ENCODE measurements around the gene TMEM170B.
A peak's percentile ranks its signal among the peaks of the same experiment; 100 is the strongest.

TMEM170B gene

DNA sequence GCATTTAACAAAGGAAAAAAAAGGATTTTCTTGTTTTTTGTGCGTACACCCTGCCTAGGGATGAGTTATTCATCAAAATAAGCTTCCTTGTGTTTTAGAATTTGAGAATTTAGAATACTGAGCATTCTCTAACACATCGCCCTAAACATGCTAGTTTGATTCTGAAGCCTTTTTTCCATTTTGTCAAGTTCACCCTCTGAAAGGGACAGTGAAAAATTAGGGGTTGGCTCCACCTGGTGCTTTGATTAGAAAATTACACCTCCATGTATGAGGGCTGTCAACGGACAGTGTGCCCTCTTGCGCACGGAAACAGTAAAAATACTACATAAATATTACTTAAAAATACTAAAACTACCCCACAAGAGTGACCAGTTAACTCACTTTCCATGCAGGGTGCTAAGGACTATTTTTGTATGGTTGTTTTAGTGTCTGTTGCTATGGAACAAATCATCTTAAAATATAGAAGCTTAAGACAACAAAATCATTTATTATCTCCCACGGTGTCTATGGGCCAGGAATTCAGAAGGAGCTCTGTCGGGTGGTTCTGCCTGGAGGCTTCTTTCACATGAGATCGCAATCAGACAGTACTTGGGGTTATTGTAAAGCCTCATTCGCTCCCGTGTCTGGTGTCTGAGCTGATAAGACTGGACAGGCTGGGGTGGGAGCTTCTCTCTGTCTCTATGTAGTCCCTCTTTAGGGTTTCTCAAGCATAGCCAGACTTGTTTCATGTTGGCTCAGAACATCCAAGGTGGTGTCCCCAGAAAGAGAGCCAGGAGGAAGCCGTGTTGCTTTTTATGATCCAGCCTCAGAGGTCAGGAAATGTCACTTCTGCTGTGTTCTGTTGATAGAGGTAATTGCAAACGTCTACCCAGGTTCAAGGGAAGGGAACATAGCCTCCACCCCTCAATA, 41.1 kb upstream of the TMEM170B start:
- TF ChIP-seq ZNF565 (CRISPR knock-in tag; conservative IDR thresholded peaks at IDR 0.05; ENCODE audit: low read depth), result no peak
- 0 out of 2 replicates have a peak, but pooled peaks have one; percentile 27 for TF ChIP-seq PPARA (CRISPR knock-in tag; IDR thresholded peaks at IDR 0.05; ENCODE audit: borderline replicate concordance)
- no peak for TF ChIP-seq ZNF70 (CRISPR knock-in tag; IDR thresholded peaks at IDR 0.05)
- TF ChIP-seq GLIS3 (CRISPR knock-in tag; IDR thresholded peaks at IDR 0.05), result no peak
- ATAC-seq, result peak; percentile 96

DNA sequence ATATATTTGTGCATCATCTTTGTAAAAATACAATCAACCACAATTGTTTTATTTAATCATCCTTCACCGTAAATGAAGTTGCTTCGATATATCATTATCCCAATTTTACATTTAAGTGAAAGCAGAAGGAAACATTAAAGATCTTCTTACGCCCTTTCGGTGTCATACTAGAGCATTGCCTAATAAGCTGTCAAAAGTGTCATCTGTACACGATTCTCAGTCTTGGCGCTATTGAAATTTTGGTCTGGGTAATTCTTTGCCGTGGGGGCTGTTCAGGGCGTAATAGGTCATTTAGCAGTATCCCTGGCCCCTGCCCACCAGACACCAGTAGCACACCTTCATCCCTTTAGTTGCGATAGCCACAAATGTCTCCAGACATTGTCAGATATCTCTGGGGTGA, 40.4 kb upstream of the TMEM170B start:
- no peak for ATAC-seq
- no peak for TF ChIP-seq ISL1 (CRISPR knock-in tag; IDR thresholded peaks at IDR 0.05)
- TF ChIP-seq, protein P1, sequence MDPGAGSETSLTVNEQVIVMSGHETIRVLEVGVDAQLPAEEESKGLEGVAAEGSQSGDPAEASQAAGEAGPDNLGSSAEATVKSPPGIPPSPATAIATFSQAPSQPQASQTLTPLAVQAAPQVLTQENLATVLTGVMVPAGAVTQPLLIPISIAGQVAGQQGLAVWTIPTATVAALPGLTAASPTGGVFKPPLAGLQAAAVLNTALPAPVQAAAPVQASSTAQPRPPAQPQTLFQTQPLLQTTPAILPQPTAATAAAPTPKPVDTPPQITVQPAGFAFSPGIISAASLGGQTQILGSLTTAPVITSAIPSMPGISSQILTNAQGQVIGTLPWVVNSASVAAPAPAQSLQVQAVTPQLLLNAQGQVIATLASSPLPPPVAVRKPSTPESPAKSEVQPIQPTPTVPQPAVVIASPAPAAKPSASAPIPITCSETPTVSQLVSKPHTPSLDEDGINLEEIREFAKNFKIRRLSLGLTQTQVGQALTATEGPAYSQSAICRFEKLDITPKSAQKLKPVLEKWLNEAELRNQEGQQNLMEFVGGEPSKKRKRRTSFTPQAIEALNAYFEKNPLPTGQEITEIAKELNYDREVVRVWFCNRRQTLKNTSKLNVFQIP (CRISPR knock-in tag; IDR thresholded peaks at IDR 0.05; ENCODE audit: borderline replicate concordance, low read depth), result no peak

DNA sequence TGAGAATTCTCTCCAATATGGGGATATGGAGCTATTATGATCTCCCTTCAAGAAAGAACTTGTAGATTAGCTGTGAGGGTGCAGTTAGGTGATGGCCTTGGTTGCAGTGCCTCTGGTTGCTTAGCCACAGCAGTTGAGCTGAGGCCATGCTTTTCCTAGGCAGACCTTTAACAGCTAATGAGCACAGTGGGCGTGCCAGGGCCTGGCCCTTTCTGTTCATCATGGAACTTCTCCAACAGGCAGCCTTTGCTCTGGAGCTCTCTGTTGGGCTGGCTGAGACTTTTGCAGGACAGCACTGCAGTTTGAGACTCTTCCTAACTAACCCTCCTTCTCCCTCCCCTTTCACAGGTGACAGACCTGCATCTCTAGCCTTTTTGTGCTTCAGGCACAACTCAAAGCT, 39.7 kb upstream of the TMEM170B start:
- TF ChIP-seq ARNTL (CRISPR knock-in tag; IDR thresholded peaks at IDR 0.05; ENCODE audit: borderline replicate concordance, low read depth), result no peak
- no peak for TF ChIP-seq ZFP3 (CRISPR knock-in tag; IDR thresholded peaks at IDR 0.05)
- no peak for TF ChIP-seq TOX (CRISPR knock-in tag; IDR thresholded peaks at IDR 0.05; ENCODE audit: borderline replicate concordance)
- no peak for TF ChIP-seq ZNF565 (CRISPR knock-in tag; conservative IDR thresholded peaks at IDR 0.05; ENCODE audit: low read depth)
- no peak for TF ChIP-seq SNAI2 (CRISPR knock-in tag; IDR thresholded peaks at IDR 0.05)
- no peak for ATAC-seq

DNA sequence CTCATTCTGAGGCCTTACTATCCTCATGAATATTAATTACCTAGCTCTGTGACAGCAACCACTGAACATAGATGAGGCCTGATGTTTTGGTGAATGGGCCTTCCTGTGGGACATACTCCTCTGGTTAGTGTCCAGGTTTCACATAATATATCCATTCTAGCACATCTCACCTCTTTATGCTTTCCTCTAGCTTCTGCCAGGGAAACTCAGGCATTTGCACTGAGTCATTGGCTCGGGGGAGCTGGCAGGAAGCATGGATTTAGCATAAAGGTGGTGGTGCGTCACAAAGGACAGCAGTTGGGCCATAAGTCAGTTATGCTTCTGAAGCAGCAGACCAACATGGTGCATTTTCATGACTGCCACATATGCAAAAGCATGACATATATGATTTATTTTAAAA, 37.5 kb upstream of the TMEM170B start:
- ATAC-seq, result no peak
- no peak for TF ChIP-seq OSR1 (CRISPR knock-in tag; IDR thresholded peaks at IDR 0.05)
- TF ChIP-seq TOX (CRISPR knock-in tag; IDR thresholded peaks at IDR 0.05; ENCODE audit: borderline replicate concordance), result no peak
- TF ChIP-seq, protein P2, sequence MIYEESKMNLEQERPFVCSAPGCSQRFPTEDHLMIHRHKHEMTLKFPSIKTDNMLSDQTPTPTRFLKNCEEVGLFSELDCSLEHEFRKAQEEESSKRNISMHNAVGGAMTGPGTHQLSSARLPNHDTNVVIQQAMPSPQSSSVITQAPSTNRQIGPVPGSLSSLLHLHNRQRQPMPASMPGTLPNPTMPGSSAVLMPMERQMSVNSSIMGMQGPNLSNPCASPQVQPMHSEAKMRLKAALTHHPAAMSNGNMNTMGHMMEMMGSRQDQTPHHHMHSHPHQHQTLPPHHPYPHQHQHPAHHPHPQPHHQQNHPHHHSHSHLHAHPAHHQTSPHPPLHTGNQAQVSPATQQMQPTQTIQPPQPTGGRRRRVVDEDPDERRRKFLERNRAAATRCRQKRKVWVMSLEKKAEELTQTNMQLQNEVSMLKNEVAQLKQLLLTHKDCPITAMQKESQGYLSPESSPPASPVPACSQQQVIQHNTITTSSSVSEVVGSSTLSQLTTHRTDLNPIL (CRISPR knock-in tag; IDR thresholded peaks at IDR 0.05; ENCODE audit: low read depth), result no peak
- no peak for TF ChIP-seq ARNTL (CRISPR knock-in tag; IDR thresholded peaks at IDR 0.05; ENCODE audit: borderline replicate concordance, low read depth)
- TF ChIP-seq ZC3H10 (CRISPR knock-in tag; IDR thresholded peaks at IDR 0.05), result no peak
- no peak for TF ChIP-seq ZFP3 (CRISPR knock-in tag; IDR thresholded peaks at IDR 0.05)
- no peak for TF ChIP-seq CSDC2 (CRISPR knock-in tag; IDR thresholded peaks at IDR 0.05)
- no peak for TF ChIP-seq ZNF8 (CRISPR knock-in tag; IDR thresholded peaks at IDR 0.05)
- no peak for TF ChIP-seq ZFP30 (CRISPR knock-in tag; IDR thresholded peaks at IDR 0.05)
- TF ChIP-seq ZNF70 (CRISPR knock-in tag; IDR thresholded peaks at IDR 0.05), result no peak
- no peak for TF ChIP-seq ESRRG (CRISPR knock-in tag; IDR thresholded peaks at IDR 0.05)
- TF ChIP-seq GLIS3 (CRISPR knock-in tag; IDR thresholded peaks at IDR 0.05), result no peak
- no peak for TF ChIP-seq BACH2 (CRISPR knock-in tag; IDR thresholded peaks at IDR 0.05; ENCODE audit: borderline replicate concordance)
- TF ChIP-seq, protein P1 (CRISPR knock-in tag; IDR thresholded peaks at IDR 0.05; ENCODE audit: borderline replicate concordance, low read depth), result no peak
- no peak for TF ChIP-seq PPARA (CRISPR knock-in tag; IDR thresholded peaks at IDR 0.05; ENCODE audit: borderline replicate concordance)
- TF ChIP-seq TCF4 (CRISPR knock-in tag; IDR thresholded peaks at IDR 0.05; ENCODE audit: borderline replicate concordance), result no peak

DNA sequence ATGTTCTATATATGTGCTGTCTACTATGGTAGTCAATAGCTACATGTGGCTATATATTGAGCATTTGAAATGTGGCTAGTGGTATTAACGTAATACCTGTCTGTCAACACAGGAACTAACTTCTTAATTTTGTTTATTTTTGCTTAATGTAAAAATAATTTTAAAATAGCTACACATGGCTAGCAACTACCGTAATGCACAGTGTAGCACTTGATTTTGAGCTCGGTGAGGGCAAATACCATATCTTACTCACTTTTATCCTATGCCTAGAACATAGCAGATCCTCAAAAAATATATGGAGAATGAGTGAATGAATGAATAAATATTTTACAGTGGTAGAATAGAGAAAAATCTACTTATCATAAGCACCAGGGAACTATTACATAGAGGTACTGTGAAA, 28.1 kb upstream of the TMEM170B start:
- no peak for ATAC-seq
- TF ChIP-seq ARNTL (CRISPR knock-in tag; IDR thresholded peaks at IDR 0.05; ENCODE audit: borderline replicate concordance, low read depth), result no peak
- no peak for TF ChIP-seq ZFP30 (CRISPR knock-in tag; IDR thresholded peaks at IDR 0.05)
- TF ChIP-seq, protein P3, sequence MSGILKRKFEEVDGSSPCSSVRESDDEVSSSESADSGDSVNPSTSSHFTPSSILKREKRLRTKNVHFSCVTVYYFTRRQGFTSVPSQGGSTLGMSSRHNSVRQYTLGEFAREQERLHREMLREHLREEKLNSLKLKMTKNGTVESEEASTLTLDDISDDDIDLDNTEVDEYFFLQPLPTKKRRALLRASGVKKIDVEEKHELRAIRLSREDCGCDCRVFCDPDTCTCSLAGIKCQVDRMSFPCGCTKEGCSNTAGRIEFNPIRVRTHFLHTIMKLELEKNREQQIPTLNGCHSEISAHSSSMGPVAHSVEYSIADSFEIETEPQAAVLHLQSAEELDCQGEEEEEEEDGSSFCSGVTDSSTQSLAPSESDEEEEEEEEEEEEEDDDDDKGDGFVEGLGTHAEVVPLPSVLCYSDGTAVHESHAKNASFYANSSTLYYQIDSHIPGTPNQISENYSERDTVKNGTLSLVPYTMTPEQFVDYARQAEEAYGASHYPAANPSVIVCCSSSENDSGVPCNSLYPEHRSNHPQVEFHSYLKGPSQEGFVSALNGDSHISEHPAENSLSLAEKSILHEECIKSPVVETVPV (CRISPR knock-in tag; IDR thresholded peaks at IDR 0.05), result no peak
- TF ChIP-seq, protein P1 (CRISPR knock-in tag; IDR thresholded peaks at IDR 0.05; ENCODE audit: borderline replicate concordance, low read depth), result no peak
- no peak for TF ChIP-seq ZNF8 (CRISPR knock-in tag; IDR thresholded peaks at IDR 0.05)
- no peak for TF ChIP-seq BACH2 (CRISPR knock-in tag; IDR thresholded peaks at IDR 0.05; ENCODE audit: borderline replicate concordance)
- no peak for TF ChIP-seq ZC3H10 (CRISPR knock-in tag; IDR thresholded peaks at IDR 0.05)
- TF ChIP-seq GLIS3 (CRISPR knock-in tag; IDR thresholded peaks at IDR 0.05), result no peak
- TF ChIP-seq ZNF70 (CRISPR knock-in tag; IDR thresholded peaks at IDR 0.05), result no peak
- TF ChIP-seq, protein P2 (CRISPR knock-in tag; IDR thresholded peaks at IDR 0.05; ENCODE audit: low read depth), result no peak
- TF ChIP-seq TCF4 (CRISPR knock-in tag; IDR thresholded peaks at IDR 0.05; ENCODE audit: borderline replicate concordance), result no peak
- TF ChIP-seq ZNF565 (CRISPR knock-in tag; conservative IDR thresholded peaks at IDR 0.05; ENCODE audit: low read depth), result no peak
- TF ChIP-seq ISL1 (CRISPR knock-in tag; IDR thresholded peaks at IDR 0.05), result no peak
